Naive thymus-derived CD4-positive, alpha-beta T cell (primary cell): ENCODE data around the gene ITGB4. TPM values are rescaled to one million over a fixed set of nuclear protein-coding genes. Genes with fewer than 3 reads are reported as not detected.
A peak's percentile ranks its signal among the peaks of the same experiment; 100 is the strongest.

Experiments used
- ATAC-seq: fragments of 150-1000 bp; cut with Tn5 transposase; 2 replicates; pipeline ENCODE4 v1.10.0; 2021; ENCODE audit warnings: mild to moderate bottlenecking, moderate library complexity
- CTCF ChIA-PET: fragments of 350-600 bp; sonication (Branson Sonifier 250); formaldehyde crosslinking; loops from one replicate; lab custom pipeline; 2021; ENCODE audit warnings: antibody characterized with exemption; lab: Charles Lee
- POLR2A ChIA-PET: fragments of 350-600 bp; sonication (Branson Sonifier 250); formaldehyde crosslinking; loops from one replicate; lab custom pipeline; 2021; ENCODE audit warnings: antibody characterized with exemption, inconsistent platforms; lab: Charles Lee
- DNase-seq, 9 donors: peaks; one replicate each; pipeline versions ENCODE4 v3.0.0 to v3.0.0-alpha.2; 2020 to 2022; ENCODE audit warnings: mixed read lengths in 1 of 9
- H3K27ac ChIP-seq: one replicate; pipeline ENCODE4 v1.7.0; 2013; ENCODE audit warnings: mild to moderate bottlenecking, low read depth, low read length, moderate library complexity
- H3K27me3 ChIP-seq, 2 donors: one replicate each; pipeline ENCODE4 v1.7.0; 2013; ENCODE audit warnings: low read length in 2 of 2, mild to moderate bottlenecking in 2 of 2, moderate library complexity in 2 of 2; ENCODE audit not compliant: control insufficient read depth in 2 of 2, insufficient read depth in 2 of 2
- H3K36me3 ChIP-seq, 3 experiments: 1 replicate in 2 of 3; 2 replicates in 1 of 3; pipeline ENCODE4 v1.7.0; 2013; ENCODE audit warnings: low read length in 3 of 3, mild to moderate bottlenecking in 3 of 3, moderate library complexity in 1 of 3; ENCODE audit not compliant: insufficient read depth in 3 of 3, control insufficient read depth in 2 of 3
- H3K4me1 ChIP-seq, 2 donors: one replicate each; pipeline ENCODE4 v1.7.0; 2013; ENCODE audit warnings: low read length in 2 of 2, mild to moderate bottlenecking in 2 of 2, moderate library complexity in 1 of 2; ENCODE audit not compliant: control insufficient read depth in 2 of 2, insufficient read depth in 2 of 2
- H3K4me3 ChIP-seq: 2 replicates; pipeline ENCODE4 v1.7.0; 2013; ENCODE audit warnings: mild to moderate bottlenecking, low read length
- H3K9me3 ChIP-seq, 3 experiments: 1 replicate in 2 of 3; 2 replicates in 1 of 3; pipeline ENCODE4 v1.7.0; 2013; ENCODE audit warnings: low read length in 3 of 3; ENCODE audit not compliant: control insufficient read depth in 2 of 3
- H3K27ac Mint-ChIP-seq, 9 donors: one replicate each; pipeline ENCODE4 v1.8.0; 2020 to 2022; ENCODE audit warnings: mixed read lengths in 9 of 9, mild to moderate bottlenecking in 8 of 9, moderate library complexity in 5 of 9, inconsistent platforms in 2 of 9
- H3K27me3 Mint-ChIP-seq, 5 donors: one replicate each; pipeline ENCODE4 v1.8.0; 2021 to 2022; ENCODE audit warnings: mixed read lengths in 5 of 5, mild to moderate bottlenecking in 1 of 5
- H3K36me3 Mint-ChIP-seq, 5 donors: one replicate each; pipeline ENCODE4 v1.8.0; 2020 to 2022; ENCODE audit warnings: mixed read lengths in 5 of 5, mild to moderate bottlenecking in 3 of 5, inconsistent platforms in 1 of 5
- H3K4me1 Mint-ChIP-seq, 7 donors: one replicate each; pipeline ENCODE4 v1.8.0; 2020 to 2022; ENCODE audit warnings: mixed read lengths in 7 of 7, mild to moderate bottlenecking in 3 of 7, inconsistent platforms in 1 of 7
- H3K4me3 Mint-ChIP-seq, 10 donors: one replicate each; pipeline ENCODE4 v1.8.0; 2020 to 2022; ENCODE audit warnings: mild to moderate bottlenecking in 10 of 10, mixed read lengths in 10 of 10, moderate library complexity in 6 of 10, inconsistent platforms in 2 of 10
- H3K9me3 Mint-ChIP-seq, 11 donors: one replicate each; pipeline ENCODE4 v1.8.0; 2020 to 2022; ENCODE audit warnings: mixed read lengths in 11 of 11, mild to moderate bottlenecking in 4 of 11, inconsistent platforms in 1 of 11, moderate library complexity in 1 of 11
- intact Hi-C, 2 donors: fragments of 100-400 bp; cut with micrococcal nuclease; formaldehyde crosslinking; loops; one replicate each; pipeline ENCODE4 v1.15.1; 2023
- polyA plus RNA-seq, 2 donors: library from polyadenylated mRNA; unstranded; fragments of 300-500 nt; fragmentation: Illumina TruSeq; gene quantifications; one replicate each; pipeline ENCODE4 v1.2.3, GENCODE V29; 2021
- total RNA-seq, 6 experiments: library from RNA in 5 of 6; stranded (reverse) in 5 of 6; gene quantifications; 1 replicate in 5 of 6; 2 replicates in 1 of 6; pipeline ENCODE4 v1.2.3 and lab custom pipeline; 2021 to 2026

Gene ITGB4
- total and polyA plus RNA-seq, 7 experiments from 2014 or later: 0.09 to 1.8 (median 0.77) TPM

- peaks cover 0 to 28% (median 11%) of the 10 kb centered on the region in 5 donors for H3K36me3 Mint-ChIP-seq
- DNase-seq (no peak), ATAC-seq (no peak)
- H3K27me3 Mint-ChIP-seq: no peaks in the 10 kb centered on the region
- Histone ChIP-seq H3K27ac (no peak overlapping the region), H3K27me3 (no peaks in the 10 kb centered on the region), H3K36me3 (peaks cover 0 to 33% (median 3%) of the 10 kb centered on the region in 3 experiments), H3K4me3 (no peak overlapping the region), H3K4me1 (no peaks in the 10 kb centered on the region), H3K9me3 (no peaks in the 10 kb centered on the region)
- H3K27ac Mint-ChIP-seq: peak overlapping the region in 3 of 9 donors; percentile 5 to 61 (median 20)
- ChIA-PET CTCF (interaction anchor here (1.0 kb wide), 1 partner anchor 486 kb away, joined by 4 read pairs; no protein-coding TSS in a partner anchor), POLR2A (interaction anchor here (1.3 to 2.0 kb wide), 3 partner anchors 7 to 37 kb away, joined by 3 to 8 read pairs (median 6); no protein-coding TSS in a partner anchor)
- no peaks in the 10 kb centered on the region for H3K9me3 Mint-ChIP-seq
- H3K4me3 Mint-ChIP-seq: no peak overlapping the region
- H3K4me1 Mint-ChIP-seq: peaks cover 0 to 43% (median 34%) of the 10 kb centered on the region in 7 donors
- intact Hi-C loops: no loop called here
These were observed 72.2 kb downstream of the ITGB4 start for GRCh38 chr17:75793460-75793859.

GRCh38 chr17:75795820-75796607 is 74.8 kb downstream of the ITGB4 start:
- intact Hi-C loops: no loop called here
- H3K36me3 Mint-ChIP-seq: peaks cover 5 to 37% (median 15%) of the 10 kb centered on the region in 5 donors

GRCh38 chr17:75799402-75799801 is 78.1 kb downstream of the ITGB4 start:
- DNase-seq: no peak
- peaks cover 0 to 1% (median 0%) of the 10 kb centered on the region in 11 donors for H3K9me3 Mint-ChIP-seq

More at GRCh38 chr17:75795820-75796607, 74.8 kb downstream of the ITGB4 start:
- Mint-ChIP-seq H3K4me1 (peaks cover 0 to 40% (median 26%) of the 10 kb centered on the region in 7 donors), H3K27me3 (no peaks in the 10 kb centered on the region), H3K4me3 (no peak overlapping the region), H3K9me3 (peaks cover 0 to 1% (median 0%) of the 10 kb centered on the region in 11 donors), H3K27ac (peak overlapping the region in 1 of 9 donors; percentile 32)
- H3K4me1 ChIP-seq: no peaks in the 10 kb centered on the region
- H3K27ac ChIP-seq: no peak overlapping the region
- CTCF ChIA-PET: interaction anchor here (2.2 kb wide), 1 partner anchor 42 kb away, joined by 5 read pairs; no protein-coding TSS in a partner anchor
- no peaks in the 10 kb centered on the region for H3K27me3 ChIP-seq
- H3K36me3 ChIP-seq: peaks cover 0 to 49% (median 3%) of the 10 kb centered on the region in 3 experiments
- H3K9me3 ChIP-seq: no peaks in the 10 kb centered on the region
- ATAC-seq: no peak
- DNase-seq: no peak
- H3K4me3 ChIP-seq: no peak overlapping the region
- POLR2A ChIA-PET: interaction anchor here (0.6 to 1.7 kb wide), 5 partner anchors 16 to 957 kb away, joined by 3 to 7 read pairs (median 3); partner anchors contain the start of gene UNC13D

GRCh38 chr17:75803883-75804282 is 82.6 kb downstream of the ITGB4 start:
- CTCF ChIA-PET: interaction anchor here (1.3 to 1.6 kb wide), 2 partner anchors 20 to 50 kb away, joined by 3 to 4 read pairs; no protein-coding TSS in a partner anchor
- H3K4me1 ChIP-seq: no peaks in the 10 kb centered on the region
- peaks cover 0 to 12% (median 0%) of the 10 kb centered on the region in 3 experiments for H3K36me3 ChIP-seq
- Mint-ChIP-seq H3K4me1 (peaks cover 8 to 17% (median 11%) of the 10 kb centered on the region in 7 donors), H3K27ac (peak overlapping the region in 1 of 9 donors; percentile 58), H3K9me3 (peaks cover 0 to 1% (median 0%) of the 10 kb centered on the region in 11 donors), H3K27me3 (no peaks in the 10 kb centered on the region), H3K36me3 (peaks cover 3 to 13% (median 7%) of the 10 kb centered on the region in 5 donors), H3K4me3 (no peak overlapping the region)
- H3K4me3 ChIP-seq: no peak overlapping the region
- H3K27ac ChIP-seq: no peak overlapping the region
- H3K9me3 ChIP-seq: no peaks in the 10 kb centered on the region
- intact Hi-C loops: no loop called here
- POLR2A ChIA-PET: interaction anchor here (1.8 to 2.1 kb wide), 3 partner anchors 17 to 51 kb away, joined by 6 to 10 read pairs (median 8); partner anchors contain the start of genes UNK and WBP2
- no peak for ATAC-seq
- no peaks in the 10 kb centered on the region for H3K27me3 ChIP-seq
- no peak for DNase-seq

More at GRCh38 chr17:75799402-75799801, 78.1 kb downstream of the ITGB4 start:
- no peak overlapping the region for H3K4me3 ChIP-seq
- ATAC-seq: no peak
- no peaks in the 10 kb centered on the region for H3K9me3 ChIP-seq
- Mint-ChIP-seq H3K27ac (peak overlapping the region in 2 of 9 donors; percentile 26 to 54), H3K4me3 (no peak overlapping the region), H3K36me3 (peaks cover 5 to 29% (median 11%) of the 10 kb centered on the region in 5 donors), H3K27me3 (no peaks in the 10 kb centered on the region), H3K4me1 (peaks cover 6 to 28% (median 10%) of the 10 kb centered on the region in 7 donors)
- H3K27ac ChIP-seq: no peak overlapping the region
- no peaks in the 10 kb centered on the region for H3K27me3 ChIP-seq
- peaks cover 0 to 36% (median 3%) of the 10 kb centered on the region in 3 experiments for H3K36me3 ChIP-seq
- intact Hi-C loops: no loop called here
- ChIA-PET CTCF (interaction anchor here (0.7 kb wide), 1 partner anchor 166 kb away, joined by 4 read pairs; the partner anchor contains the start of gene SMIM5), POLR2A (no interaction called here)
- no peaks in the 10 kb centered on the region for H3K4me1 ChIP-seq

DNA sequence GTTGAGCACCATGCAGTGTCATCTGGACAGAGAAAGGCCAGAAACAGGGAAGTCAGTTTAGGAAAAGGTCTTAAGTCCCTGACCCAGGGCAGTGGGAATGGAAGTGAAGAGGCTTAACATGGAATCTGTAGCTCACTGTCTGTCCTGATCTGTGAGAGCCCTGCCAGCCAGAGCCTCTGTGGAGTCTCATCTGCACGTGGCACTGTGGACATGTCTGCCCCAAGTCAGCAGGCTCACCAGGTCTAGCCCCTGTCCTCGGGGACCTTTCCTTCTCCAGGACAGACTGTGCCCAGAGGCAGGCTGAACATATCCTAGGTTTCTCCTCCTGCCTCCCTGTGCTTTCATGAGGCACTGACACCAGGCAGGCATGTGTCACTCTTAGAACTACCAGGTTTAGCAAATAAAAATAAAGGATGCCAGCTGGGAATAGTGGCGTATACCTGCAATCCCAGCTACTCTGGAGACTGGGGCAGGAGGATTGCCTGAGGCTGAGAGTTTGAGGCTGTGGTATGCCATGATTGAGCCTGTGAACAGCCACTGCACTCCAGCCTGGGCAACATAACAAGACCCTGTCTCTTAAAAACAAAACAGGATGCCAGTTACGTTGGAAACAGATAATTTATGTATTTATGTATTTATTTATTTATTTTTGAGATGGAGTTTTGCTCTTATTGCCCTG is 85.7 kb downstream of the ITGB4 start:
- Mint-ChIP-seq H3K4me3 (no peak overlapping the region), H3K9me3 (no peaks in the 10 kb centered on the region), H3K4me1 (peaks cover 7 to 14% (median 11%) of the 10 kb centered on the region in 7 donors), H3K27me3 (no peaks in the 10 kb centered on the region), H3K27ac (peak overlapping the region in 1 of 9 donors; percentile 17), H3K36me3 (peaks cover 0 to 4% (median 0%) of the 10 kb centered on the region in 5 donors)
- ChIA-PET CTCF (interaction anchor here (0.9 kb wide), 1 partner anchor 54 kb away, joined by 4 read pairs; no protein-coding TSS in a partner anchor), POLR2A (interaction anchor here (0.6 to 0.8 kb wide), 2 partner anchors 12 to 24 kb away, joined by 3 to 4 read pairs; no protein-coding TSS in a partner anchor)
- intact Hi-C loops: no loop called here
- Histone ChIP-seq H3K4me3 (no peak overlapping the region), H3K9me3 (no peaks in the 10 kb centered on the region), H3K27me3 (no peaks in the 10 kb centered on the region), H3K4me1 (no peaks in the 10 kb centered on the region), H3K36me3 (peaks cover 0 to 28% (median 0%) of the 10 kb centered on the region in 3 experiments), H3K27ac (no peak overlapping the region)
- DNase-seq (no peak), ATAC-seq (no peak)
